ENCODE results near the gene INSM1. TPM values are rescaled to one million over a fixed set of nuclear protein-coding genes. Genes with fewer than 3 reads are reported as not detected.

Gene INSM1
- polyA plus RNA-seq, 1 donor (not counting 4 experiments of a cell fraction or from before 2014, with no cell fraction given), result not detected

DNA sequence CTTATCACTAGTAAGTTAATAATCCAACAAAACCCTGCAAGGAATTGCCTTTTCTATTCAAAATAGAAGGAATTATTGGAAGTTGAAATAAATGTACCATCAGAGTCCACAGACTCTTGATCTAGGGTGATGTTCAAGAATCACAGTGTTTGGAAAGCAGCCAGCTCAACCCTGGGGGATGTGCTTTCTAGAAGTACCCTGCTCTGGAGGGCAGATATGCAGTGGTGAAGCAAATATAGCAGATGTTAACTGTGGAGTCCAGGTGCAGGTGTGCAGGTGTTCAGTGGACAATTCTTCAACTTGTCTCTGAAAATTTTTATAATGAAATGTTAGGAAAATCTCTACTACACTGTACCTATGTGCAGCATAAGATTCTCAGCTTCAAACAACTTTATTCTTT lies 9.1 kb upstream of the INSM1 start:
- Histone ChIP-seq H4K20me1 (ENCODE audit: control insufficient read depth, extremely low read depth, insufficient read depth, low read length) (no peaks in the 10 kb centered on the region), H3K79me2 (ENCODE audit: control insufficient read depth, insufficient read depth, low read length) (no peaks in the 10 kb centered on the region), H2AFZ (ENCODE audit: control insufficient read depth, low read length) (no peak overlapping the region), H3K4me2 (ENCODE audit: control insufficient read depth, extremely low read depth, insufficient read depth, low read depth, low read length) (no peak overlapping the region), H3K9me3 (ENCODE audit: control insufficient read depth, low read depth, low read length) (no peaks in the 10 kb centered on the region), H3K27me3 (ENCODE audit: control insufficient read depth, extremely low read depth, insufficient read depth, low read length) (peaks cover 34% of the 10 kb centered on the region), H3K27ac (ENCODE audit: control insufficient read depth, insufficient read depth, low read length) (no peak overlapping the region), H3K36me3 (ENCODE audit: control insufficient read depth in 2 of 2, extremely low read depth in 1 of 2, insufficient read depth in 2 of 2, low read length in 2 of 2) (no peaks in the 10 kb centered on the region), H3K4me3 (ENCODE audit: control insufficient read depth in 2 of 3, extremely low read depth in 1 of 3, insufficient read depth in 2 of 3, low read depth in 1 of 3, low read length in 3 of 3) (no peak overlapping the region), H3K9me1 (ENCODE audit: control insufficient read depth, extremely low read depth, insufficient read depth, low read length) (no peaks in the 10 kb centered on the region), H3K9ac (ENCODE audit: control insufficient read depth, extremely low read depth, insufficient read depth, low read length) (no peak overlapping the region), H3K4me1 (ENCODE audit: control insufficient read depth, extremely low read depth, insufficient read depth, low read length) (no peaks in the 10 kb centered on the region)
- dilution Hi-C loops (cut with MboI; ENCODE audit: extremely low pct_ligation_motif_present, low sequenced_read_pairs), result no loop called here
- FAIRE-seq, result no peak
- TF ChIP-seq CTCF (optimal IDR thresholded peaks at IDR 0.05 in 1 of 3, IDR thresholded peaks at IDR 0.05 in 1 of 3, conservative IDR thresholded peaks at IDR 0.05 in 1 of 3; ENCODE audit: extremely low read depth in 1 of 3, insufficient read depth in 2 of 3, low read length in 3 of 3) (no peak), EZH2 (IDR thresholded peaks at IDR 0.05; ENCODE audit: low read length) (no peak)
- no peak for DNase-seq (ENCODE audit: low read depth, low spot score)

DNA sequence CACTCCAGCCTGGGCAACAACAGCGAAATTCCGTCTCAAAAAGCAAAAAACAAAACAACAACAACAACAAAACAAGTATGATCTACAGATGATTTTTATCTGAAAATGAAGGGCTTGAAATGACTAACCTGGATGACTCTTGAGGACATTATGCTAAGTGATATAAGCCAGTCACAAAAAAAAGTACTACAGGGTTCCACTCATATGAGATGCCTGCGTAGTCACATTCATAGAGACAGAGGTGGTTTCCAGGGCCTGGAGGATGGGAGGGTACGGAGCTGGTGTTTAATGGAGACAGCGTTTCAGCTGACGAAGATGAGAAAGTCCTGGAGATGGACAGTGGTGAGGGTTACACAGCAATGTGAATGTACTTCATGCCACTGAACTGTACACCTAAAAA lies 8.3 kb upstream of the INSM1 start:
- Histone ChIP-seq H3K4me3 (ENCODE audit: control insufficient read depth in 2 of 3, extremely low read depth in 1 of 3, insufficient read depth in 2 of 3, low read depth in 1 of 3, low read length in 3 of 3) (no peak overlapping the region), H2AFZ (ENCODE audit: control insufficient read depth, low read length) (no peak overlapping the region), H3K9ac (ENCODE audit: control insufficient read depth, extremely low read depth, insufficient read depth, low read length) (no peak overlapping the region), H3K4me1 (ENCODE audit: control insufficient read depth, extremely low read depth, insufficient read depth, low read length) (no peaks in the 10 kb centered on the region), H3K27ac (ENCODE audit: control insufficient read depth, insufficient read depth, low read length) (no peak overlapping the region), H3K36me3 (ENCODE audit: control insufficient read depth in 2 of 2, extremely low read depth in 1 of 2, insufficient read depth in 2 of 2, low read length in 2 of 2) (no peaks in the 10 kb centered on the region), H3K4me2 (ENCODE audit: control insufficient read depth, extremely low read depth, insufficient read depth, low read depth, low read length) (no peak overlapping the region), H4K20me1 (ENCODE audit: control insufficient read depth, extremely low read depth, insufficient read depth, low read length) (no peaks in the 10 kb centered on the region), H3K27me3 (ENCODE audit: control insufficient read depth, extremely low read depth, insufficient read depth, low read length) (peaks cover 42% of the 10 kb centered on the region), H3K9me3 (ENCODE audit: control insufficient read depth, low read depth, low read length) (no peaks in the 10 kb centered on the region), H3K79me2 (ENCODE audit: control insufficient read depth, insufficient read depth, low read length) (no peaks in the 10 kb centered on the region), H3K9me1 (ENCODE audit: control insufficient read depth, extremely low read depth, insufficient read depth, low read length) (no peaks in the 10 kb centered on the region)
- dilution Hi-C loops (cut with MboI; ENCODE audit: extremely low pct_ligation_motif_present, low sequenced_read_pairs), result no loop called here
- no peak for TF ChIP-seq CTCF (optimal IDR thresholded peaks at IDR 0.05 in 1 of 3, IDR thresholded peaks at IDR 0.05 in 1 of 3, conservative IDR thresholded peaks at IDR 0.05 in 1 of 3; ENCODE audit: extremely low read depth in 1 of 3, insufficient read depth in 2 of 3, low read length in 3 of 3)
- TF ChIP-seq EZH2 (IDR thresholded peaks at IDR 0.05; ENCODE audit: low read length), result no peak
- DNase-seq (ENCODE audit: low read depth, low spot score) (no peak), FAIRE-seq (no peak)
